Measurements from ENCODE around the gene GRIP1.

DNA sequence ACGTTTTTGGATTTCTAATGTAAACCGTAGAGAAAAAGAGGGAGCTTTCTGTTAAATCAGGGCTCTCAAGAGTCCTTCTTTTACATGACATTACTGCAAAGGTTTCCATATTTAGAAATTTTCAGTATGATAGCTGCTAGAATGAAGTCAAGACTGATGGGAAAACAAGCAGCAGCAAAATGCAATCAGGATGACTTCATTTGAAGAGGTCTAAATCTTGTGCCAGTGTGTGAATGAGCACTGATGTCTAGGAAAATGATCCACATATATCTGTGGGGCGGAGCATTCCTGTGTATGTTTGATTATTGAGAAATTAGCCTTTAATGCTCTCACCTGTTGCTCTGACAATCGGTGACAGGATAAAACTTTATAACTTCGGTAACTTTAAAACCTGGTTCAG, 73.6 kb downstream of the GRIP1 start:
- TF ChIP-seq, protein P1, sequence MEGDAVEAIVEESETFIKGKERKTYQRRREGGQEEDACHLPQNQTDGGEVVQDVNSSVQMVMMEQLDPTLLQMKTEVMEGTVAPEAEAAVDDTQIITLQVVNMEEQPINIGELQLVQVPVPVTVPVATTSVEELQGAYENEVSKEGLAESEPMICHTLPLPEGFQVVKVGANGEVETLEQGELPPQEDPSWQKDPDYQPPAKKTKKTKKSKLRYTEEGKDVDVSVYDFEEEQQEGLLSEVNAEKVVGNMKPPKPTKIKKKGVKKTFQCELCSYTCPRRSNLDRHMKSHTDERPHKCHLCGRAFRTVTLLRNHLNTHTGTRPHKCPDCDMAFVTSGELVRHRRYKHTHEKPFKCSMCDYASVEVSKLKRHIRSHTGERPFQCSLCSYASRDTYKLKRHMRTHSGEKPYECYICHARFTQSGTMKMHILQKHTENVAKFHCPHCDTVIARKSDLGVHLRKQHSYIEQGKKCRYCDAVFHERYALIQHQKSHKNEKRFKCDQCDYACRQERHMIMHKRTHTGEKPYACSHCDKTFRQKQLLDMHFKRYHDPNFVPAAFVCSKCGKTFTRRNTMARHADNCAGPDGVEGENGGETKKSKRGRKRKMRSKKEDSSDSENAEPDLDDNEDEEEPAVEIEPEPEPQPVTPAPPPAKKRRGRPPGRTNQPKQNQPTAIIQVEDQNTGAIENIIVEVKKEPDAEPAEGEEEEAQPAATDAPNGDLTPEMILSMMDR (IDR thresholded peaks at IDR 0.05): no peak
- TF ChIP-seq POLR2A (IDR thresholded peaks at IDR 0.05): no peak
